Sigmoid colon (tissue), 4 donors: ENCODE measurements around the gene GNAS.

Experiments used
- POLR2AphosphoS5 ChIP-seq, 4 donors: sonication (generic); formaldehyde crosslinking; IDR thresholded peaks; one replicate each; pipeline ENCODE4 v1.6.1; 2017; ENCODE audit warnings: antibody characterized with exemption in 4 of 4
- TF ChIP-seq, protein P1 (sequence below), 4 experiments: fragments of 450-650 bp in 3 of 4; fragments of 200-600 bp in 1 of 4; IDR thresholded peaks; one replicate each; pipeline ENCODE4 v1.5.1; 2016 to 2019; ENCODE audit warnings: antibody characterized with exemption in 4 of 4, mild to moderate bottlenecking in 3 of 4, moderate library complexity in 2 of 4

- TF ChIP-seq, protein P1, sequence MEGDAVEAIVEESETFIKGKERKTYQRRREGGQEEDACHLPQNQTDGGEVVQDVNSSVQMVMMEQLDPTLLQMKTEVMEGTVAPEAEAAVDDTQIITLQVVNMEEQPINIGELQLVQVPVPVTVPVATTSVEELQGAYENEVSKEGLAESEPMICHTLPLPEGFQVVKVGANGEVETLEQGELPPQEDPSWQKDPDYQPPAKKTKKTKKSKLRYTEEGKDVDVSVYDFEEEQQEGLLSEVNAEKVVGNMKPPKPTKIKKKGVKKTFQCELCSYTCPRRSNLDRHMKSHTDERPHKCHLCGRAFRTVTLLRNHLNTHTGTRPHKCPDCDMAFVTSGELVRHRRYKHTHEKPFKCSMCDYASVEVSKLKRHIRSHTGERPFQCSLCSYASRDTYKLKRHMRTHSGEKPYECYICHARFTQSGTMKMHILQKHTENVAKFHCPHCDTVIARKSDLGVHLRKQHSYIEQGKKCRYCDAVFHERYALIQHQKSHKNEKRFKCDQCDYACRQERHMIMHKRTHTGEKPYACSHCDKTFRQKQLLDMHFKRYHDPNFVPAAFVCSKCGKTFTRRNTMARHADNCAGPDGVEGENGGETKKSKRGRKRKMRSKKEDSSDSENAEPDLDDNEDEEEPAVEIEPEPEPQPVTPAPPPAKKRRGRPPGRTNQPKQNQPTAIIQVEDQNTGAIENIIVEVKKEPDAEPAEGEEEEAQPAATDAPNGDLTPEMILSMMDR (IDR thresholded peaks at IDR 0.05): no peak
- TF ChIP-seq POLR2AphosphoS5 (IDR thresholded peaks at IDR 0.05): no peak
These were observed 27.1 kb upstream of the GNAS start for GRCh38 chr20:58825450-58825849.
